ENCODE measurements around the gene LITAF.
"Not testable (repeated sequence)": the region's sequence is repeated elsewhere in the genome, so short reads cannot be mapped to it uniquely, and the experiment has no call there.

LITAF gene

GRCh38 chr16:11597235-11598095 lies 10.7 kb upstream of the LITAF start:
- DNase-seq (ENCODE audit: low spot score), result peak; percentile 21

DNA sequence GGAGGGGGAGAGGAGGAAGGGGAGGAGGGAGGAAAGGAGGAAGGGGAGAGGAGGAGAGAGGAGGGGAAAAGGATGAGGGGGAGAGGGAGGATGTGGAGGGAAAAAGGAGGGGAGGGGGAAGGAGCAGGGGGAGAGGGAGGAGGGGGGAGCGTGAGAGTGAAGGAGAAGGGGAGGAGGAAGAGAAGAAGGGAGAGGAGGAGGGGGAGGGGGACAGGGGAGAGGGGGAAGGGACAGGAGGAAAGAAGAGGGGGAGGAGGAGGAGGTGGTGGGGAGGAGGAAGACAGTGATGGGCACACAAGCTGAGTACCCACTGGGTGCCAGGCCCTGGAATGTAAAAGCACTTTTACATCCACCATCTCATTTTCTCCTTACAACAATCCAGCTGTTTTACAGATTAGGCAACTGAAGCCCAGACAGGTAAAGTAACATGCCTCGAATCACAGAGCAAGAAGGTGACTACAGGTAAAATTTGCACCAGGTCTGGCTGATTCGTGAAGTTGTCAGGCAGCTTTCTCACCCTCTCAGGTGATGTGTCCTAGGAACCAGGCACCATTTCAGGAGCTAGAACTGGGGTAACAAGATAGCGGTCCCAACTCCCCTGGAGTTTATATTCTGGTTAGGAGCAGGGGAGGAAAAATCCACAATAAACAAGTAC lies 10.0 kb upstream of the LITAF start:
- no peak for DNase-seq (ENCODE audit: low spot score)

- DNase-seq (ENCODE audit: low spot score), result no peak
Measured at GRCh38 chr16:11593581-11593980, 6.9 kb upstream of the LITAF start.

- DNase-seq (ENCODE audit: low spot score), result not testable (repeated sequence)
Measured at GRCh38 chr16:11593076-11593475, 6.4 kb upstream of the LITAF start.

- DNase-seq (ENCODE audit: low spot score), result not testable (repeated sequence)
Measured at GRCh38 chr16:11591630-11592029, 4.9 kb upstream of the LITAF start.

DNA sequence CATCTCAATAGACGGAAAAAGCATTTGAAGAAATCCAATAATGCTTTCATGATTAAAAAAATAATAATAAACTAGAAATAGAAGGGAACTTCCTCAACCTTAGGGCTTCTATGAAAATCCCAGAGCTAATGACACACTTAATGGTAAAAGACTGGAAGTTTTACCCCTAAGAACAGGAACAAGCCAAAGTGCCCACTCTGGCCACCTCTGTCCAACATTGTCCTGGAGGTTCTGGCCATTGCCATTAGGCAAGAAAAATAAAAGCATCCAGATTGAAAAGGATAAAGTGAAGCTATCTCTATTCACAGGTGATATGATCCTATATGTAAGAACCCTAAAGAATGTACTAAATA lies 2.5 kb upstream of the LITAF start:
- DNase-seq (ENCODE audit: low spot score), result no peak

DNA sequence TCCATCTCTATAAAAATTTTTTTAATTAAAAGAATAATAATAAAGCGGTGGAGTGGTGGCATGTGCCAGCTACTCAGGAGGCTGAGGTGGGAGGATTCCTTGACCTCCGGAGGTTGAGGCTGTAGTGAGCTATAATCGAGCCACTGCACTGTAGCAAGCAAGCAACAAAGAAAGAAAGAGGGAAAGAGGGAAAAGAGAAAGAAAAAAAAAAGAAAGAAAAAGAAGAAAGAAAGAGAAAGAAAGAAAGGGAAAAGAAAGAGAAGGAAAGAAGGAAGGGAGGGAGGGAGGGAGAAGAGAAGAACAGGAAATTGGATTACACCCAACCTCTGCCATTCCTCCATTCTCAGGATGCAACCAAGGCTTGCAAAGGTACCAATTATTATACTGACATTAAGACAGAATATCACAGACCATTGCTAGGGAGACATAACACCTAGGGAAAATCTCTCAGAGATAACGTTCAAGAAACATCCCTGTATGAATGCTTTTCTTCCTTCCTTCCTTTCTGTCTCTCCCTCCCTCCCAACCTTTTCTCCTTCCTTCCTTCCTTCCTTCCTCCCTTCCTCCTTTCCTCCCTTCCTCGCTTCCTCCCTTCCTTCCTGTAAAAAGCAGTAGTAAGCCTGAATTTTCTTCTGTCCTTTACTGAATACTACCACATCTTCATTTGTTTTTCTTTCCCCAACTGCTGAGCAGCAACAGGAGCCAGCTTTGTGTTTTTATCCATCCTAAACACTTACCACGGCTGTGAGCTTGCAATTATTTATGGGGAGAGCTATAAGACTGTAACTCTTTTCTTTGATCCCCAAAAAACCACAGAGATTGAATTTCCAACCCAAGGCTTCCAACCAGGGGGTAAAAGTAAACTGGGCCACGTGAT lies 1.8 kb upstream of the LITAF start:
- DNase-seq (ENCODE audit: low spot score), result no peak

DNA sequence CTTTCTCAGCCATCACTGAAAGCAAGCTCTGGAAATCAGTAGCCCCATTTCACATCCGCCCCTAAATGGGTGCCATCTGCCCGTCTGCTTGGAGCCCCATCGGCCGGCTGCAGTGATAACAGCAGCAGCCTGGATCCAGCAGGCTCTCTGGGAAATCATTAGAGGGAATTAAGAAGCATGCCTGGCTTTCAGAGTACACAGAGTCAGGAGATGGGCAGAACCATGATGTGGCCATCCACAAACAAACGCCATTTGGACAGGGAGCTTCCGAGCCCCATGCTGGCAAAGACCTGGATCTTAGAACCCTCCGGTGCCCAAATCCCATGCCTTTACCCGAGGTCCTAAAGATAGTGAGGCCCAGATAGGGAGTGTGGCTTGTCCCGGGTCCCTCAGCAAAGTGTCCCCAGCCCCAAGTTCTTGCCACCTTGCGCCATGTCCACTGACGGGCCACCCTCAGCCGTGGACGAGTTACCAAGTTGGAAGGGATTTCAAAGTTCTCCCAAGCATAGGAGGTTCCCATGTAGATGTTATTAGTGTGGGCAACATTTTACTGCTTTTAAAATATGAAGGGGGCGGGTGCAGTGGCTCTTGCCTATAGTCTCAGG lies 1.0 kb upstream of the LITAF start:
- no peak for DNase-seq (ENCODE audit: low spot score)

- DNase-seq (ENCODE audit: low spot score), result no peak
Measured at GRCh38 chr16:11586378-11586855, 302 bp downstream of the LITAF start.

GRCh38 chr16:11585460-11586377 lies 1.0 kb downstream of the LITAF start:
- no peak for DNase-seq (ENCODE audit: low spot score)

DNA sequence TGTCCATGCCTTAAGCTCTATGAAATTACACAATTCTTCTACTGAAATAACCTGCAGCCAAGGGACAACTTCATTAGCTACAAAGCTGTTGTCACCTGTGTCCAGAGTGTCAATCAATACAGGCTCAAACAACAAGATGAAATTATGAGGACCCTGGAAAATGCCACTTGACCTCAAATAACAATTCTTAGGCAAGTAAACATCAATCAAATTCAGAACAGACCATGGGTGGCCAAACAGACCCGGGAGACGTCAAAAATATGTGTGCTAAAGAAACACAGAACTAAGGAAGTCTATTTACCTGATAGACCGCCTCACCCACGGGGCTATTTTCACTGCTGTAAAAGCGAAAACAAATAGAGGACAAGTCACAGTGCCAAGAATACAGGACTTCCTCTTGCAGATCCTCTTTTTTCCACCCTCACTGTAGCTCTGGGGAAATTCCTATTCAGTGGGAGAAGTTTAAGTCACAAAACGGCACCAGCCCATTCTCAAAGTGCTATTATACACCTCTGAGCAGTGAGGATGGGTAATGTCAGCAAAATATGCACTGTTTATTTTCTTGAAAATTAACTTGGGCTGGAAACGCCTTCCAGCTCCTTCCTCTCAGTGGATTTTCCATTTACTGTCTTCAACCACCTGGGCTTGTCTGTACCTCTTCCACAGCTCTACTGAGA lies 2.7 kb downstream of the LITAF start:
- no peak for DNase-seq (ENCODE audit: low spot score)

GRCh38 chr16:11583166-11583565 lies 3.6 kb downstream of the LITAF start:
- no peak for DNase-seq (ENCODE audit: low spot score)

GRCh38 chr16:11582157-11582814 lies 4.4 kb downstream of the LITAF start:
- DNase-seq (ENCODE audit: low spot score), result no peak

- DNase-seq (ENCODE audit: low spot score), result no peak
Measured at GRCh38 chr16:11581678-11582077, 5.0 kb downstream of the LITAF start.

DNA sequence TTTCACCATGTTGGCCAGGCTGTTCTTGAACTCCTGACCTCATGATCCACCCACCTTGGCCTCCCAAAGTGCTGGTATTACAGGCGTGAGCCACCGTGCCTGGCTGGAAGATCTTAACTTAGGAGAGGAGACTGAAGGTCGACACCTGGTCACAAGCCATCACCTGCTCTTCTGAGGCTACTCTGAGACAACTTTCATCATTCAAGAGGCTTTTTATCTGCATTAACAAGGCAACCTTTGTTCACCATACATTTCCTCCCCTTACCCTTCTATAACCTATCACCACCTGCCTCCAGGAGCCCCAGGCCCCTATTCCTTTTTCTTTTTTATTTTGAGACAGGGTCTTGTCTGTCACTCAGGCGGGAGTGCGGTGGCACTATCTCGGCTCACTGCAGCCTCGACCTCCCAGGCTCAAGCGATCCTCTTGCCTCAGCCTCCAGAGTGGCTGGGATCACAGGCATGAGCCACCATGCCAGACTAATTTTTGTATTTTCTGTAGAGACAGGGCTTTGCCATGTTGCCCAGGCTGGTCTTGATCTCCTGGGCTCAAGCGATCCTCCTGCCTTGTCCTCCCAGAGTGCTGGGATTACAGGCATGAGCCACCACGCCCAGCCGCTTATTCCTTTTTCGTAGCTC lies 6.2 kb downstream of the LITAF start:
- no peak for DNase-seq (ENCODE audit: low spot score)

GRCh38 chr16:11577290-11577660 lies 9.4 kb downstream of the LITAF start:
- not testable (repeated sequence) for DNase-seq (ENCODE audit: low spot score)

DNA sequence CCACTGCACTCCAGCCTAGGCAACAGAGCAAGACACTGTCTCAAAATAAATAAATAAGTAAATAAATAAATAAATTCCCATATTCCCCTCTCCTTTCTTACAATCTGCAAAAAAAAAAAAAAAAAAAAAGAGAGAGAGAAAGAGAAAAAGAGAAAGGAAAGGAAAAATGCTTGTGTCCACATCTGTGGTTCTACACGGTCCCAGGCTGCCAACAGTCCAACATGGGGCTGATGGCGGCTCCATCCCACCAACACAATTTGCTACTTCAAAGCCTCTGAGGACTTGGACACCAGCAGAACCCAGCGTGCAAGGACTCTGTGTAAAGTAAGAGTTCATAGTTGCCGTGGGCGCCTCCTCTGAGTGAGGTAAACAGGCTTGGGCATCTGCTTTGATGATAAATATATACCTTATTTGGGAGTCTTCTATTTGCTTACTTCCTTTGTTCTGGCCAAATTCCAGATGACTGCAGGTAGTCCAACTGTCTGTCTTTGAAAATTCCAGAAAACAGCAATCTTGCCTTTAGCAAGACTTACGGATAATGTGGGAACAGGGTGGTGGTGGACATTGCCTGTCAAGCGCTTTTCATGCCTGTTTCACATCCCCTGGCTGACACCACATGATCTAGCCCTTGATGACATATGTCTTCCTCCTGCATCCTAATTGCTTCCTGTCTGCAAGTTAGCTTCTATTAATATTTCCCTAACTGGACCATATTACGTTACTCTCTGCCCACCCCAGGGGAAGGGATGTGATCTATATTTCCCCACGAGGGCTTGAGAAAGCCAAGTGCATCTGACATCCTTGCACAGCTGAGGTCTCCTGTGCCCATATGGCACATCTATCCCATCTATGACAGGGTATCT lies 10.1 kb downstream of the LITAF start:
- no peak for DNase-seq (ENCODE audit: low spot score)

GRCh38 chr16:11575223-11575589 lies 11.5 kb downstream of the LITAF start:
- DNase-seq (ENCODE audit: low spot score), result no peak
